ENCODE data around the gene ALK.

ALK gene

GRCh38 chr2:29603341-29603740 is 318.0 kb downstream of the ALK start:
- DNase-seq = no peak

GRCh38 chr2:29601872-29602271 is 319.5 kb downstream of the ALK start:
- no peak for DNase-seq

GRCh38 chr2:29601321-29601720 is 320.1 kb downstream of the ALK start:
- DNase-seq = no peak

GRCh38 chr2:29599946-29600345 is 321.4 kb downstream of the ALK start:
- DNase-seq = no peak

GRCh38 chr2:29598978-29599377 is 322.4 kb downstream of the ALK start:
- DNase-seq = no peak

- no peak for DNase-seq
These were observed 324.4 kb downstream of the ALK start for GRCh38 chr2:29597035-29597434.

- DNase-seq = no peak
These were observed 324.8 kb downstream of the ALK start for GRCh38 chr2:29596584-29596983.

GRCh38 chr2:29591600-29591999 is 329.8 kb downstream of the ALK start:
- DNase-seq = no peak

- no peak for DNase-seq
These were observed 331.2 kb downstream of the ALK start for GRCh38 chr2:29590211-29590610.

- DNase-seq = no peak
These were observed 331.8 kb downstream of the ALK start for GRCh38 chr2:29589440-29590103.

GRCh38 chr2:29587402-29588190 is 333.8 kb downstream of the ALK start:
- DNase-seq = no peak

GRCh38 chr2:29586919-29587318 is 334.5 kb downstream of the ALK start:
- no peak for DNase-seq

GRCh38 chr2:29583548-29584156 is 337.7 kb downstream of the ALK start:
- no peak for DNase-seq

GRCh38 chr2:29583104-29583503 is 338.3 kb downstream of the ALK start:
- DNase-seq = no peak

- no peak for DNase-seq
These were observed 339.3 kb downstream of the ALK start for GRCh38 chr2:29582062-29582461.

- no peak for DNase-seq
These were observed 341.2 kb downstream of the ALK start for GRCh38 chr2:29580223-29580622.

GRCh38 chr2:29579495-29580169 is 341.8 kb downstream of the ALK start:
- no peak for DNase-seq

GRCh38 chr2:29578084-29578598 is 343.2 kb downstream of the ALK start:
- DNase-seq = no peak

GRCh38 chr2:29576231-29576630 is 345.2 kb downstream of the ALK start:
- DNase-seq = no peak

GRCh38 chr2:29575370-29575890 is 346.0 kb downstream of the ALK start:
- DNase-seq = no peak

- DNase-seq = no peak
These were observed 347.8 kb downstream of the ALK start for GRCh38 chr2:29573612-29574011.

GRCh38 chr2:29573147-29573546 is 348.2 kb downstream of the ALK start:
- DNase-seq = no peak

GRCh38 chr2:29570539-29570938 is 350.8 kb downstream of the ALK start:
- DNase-seq = no peak
